Hepatocyte (in vitro differentiated cells): ENCODE data around the gene ACSM2A.
"Not testable (repeated sequence)": the region's sequence is repeated elsewhere in the genome, so short reads cannot be mapped to it uniquely, and the experiment has no call there.

Experiments used
- EZH2 ChIP-seq: fragments of 200-600 bp; sonication (generic); IDR thresholded peaks from 2 replicates; pipeline ENCODE4 v1.6.1; 2016; ENCODE audit warnings: antibody characterized with exemption, mild to moderate bottlenecking, borderline replicate concordance
- EZH2phosphoT487 ChIP-seq: fragments of 200-600 bp; sonication (generic); IDR thresholded peaks from one replicate; pipeline ENCODE4 v1.6.1; 2018; ENCODE audit warnings: antibody characterized with exemption, mild to moderate bottlenecking, low read depth, moderate library complexity; ENCODE audit not compliant: unreplicated experiment, severe bottlenecking
- TF ChIP-seq, protein P1 (sequence below): fragments of 200-600 bp; sonication (generic); IDR thresholded peaks from 2 replicates; pipeline ENCODE4 v1.5.1; 2016; ENCODE audit warnings: antibody characterized with exemption, mild to moderate bottlenecking; ENCODE audit not compliant: poor library complexity

DNA sequence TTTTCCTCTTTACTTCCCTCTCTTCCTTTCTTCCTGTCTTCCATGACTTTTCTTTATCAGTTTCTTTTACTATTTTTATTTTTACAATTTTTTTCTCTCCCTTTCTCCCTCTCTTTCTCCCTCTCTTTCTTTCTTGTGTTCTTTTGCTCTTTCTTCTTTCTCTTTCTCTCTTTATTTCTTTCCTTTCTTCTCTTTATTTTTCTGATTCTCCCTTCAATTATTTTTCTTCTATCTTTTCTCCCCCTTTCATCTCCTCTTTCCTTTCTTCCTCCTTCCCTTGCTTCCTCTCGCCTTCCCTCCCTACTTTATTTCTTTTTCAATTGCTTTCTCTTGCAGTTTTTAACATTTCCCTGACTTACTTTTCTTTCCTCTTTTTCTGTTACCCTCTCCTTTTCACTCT is 85.3 kb downstream of the ACSM2A start:
- TF ChIP-seq, protein P1, sequence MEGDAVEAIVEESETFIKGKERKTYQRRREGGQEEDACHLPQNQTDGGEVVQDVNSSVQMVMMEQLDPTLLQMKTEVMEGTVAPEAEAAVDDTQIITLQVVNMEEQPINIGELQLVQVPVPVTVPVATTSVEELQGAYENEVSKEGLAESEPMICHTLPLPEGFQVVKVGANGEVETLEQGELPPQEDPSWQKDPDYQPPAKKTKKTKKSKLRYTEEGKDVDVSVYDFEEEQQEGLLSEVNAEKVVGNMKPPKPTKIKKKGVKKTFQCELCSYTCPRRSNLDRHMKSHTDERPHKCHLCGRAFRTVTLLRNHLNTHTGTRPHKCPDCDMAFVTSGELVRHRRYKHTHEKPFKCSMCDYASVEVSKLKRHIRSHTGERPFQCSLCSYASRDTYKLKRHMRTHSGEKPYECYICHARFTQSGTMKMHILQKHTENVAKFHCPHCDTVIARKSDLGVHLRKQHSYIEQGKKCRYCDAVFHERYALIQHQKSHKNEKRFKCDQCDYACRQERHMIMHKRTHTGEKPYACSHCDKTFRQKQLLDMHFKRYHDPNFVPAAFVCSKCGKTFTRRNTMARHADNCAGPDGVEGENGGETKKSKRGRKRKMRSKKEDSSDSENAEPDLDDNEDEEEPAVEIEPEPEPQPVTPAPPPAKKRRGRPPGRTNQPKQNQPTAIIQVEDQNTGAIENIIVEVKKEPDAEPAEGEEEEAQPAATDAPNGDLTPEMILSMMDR: not testable (repeated sequence)
- TF ChIP-seq EZH2, EZH2phosphoT487: not testable (repeated sequence)
